GM19463 (cell line): ENCODE data around the gene OR52E4.

Experiments
- ATAC-seq: cut with Tn5 transposase; IDR thresholded peaks from one replicate; pipeline ENCODE4 v1.9.1; 2021; ENCODE audit warnings: mild to moderate bottlenecking, moderate library complexity; ENCODE audit not compliant: unreplicated experiment

OR52E4 gene

DNA sequence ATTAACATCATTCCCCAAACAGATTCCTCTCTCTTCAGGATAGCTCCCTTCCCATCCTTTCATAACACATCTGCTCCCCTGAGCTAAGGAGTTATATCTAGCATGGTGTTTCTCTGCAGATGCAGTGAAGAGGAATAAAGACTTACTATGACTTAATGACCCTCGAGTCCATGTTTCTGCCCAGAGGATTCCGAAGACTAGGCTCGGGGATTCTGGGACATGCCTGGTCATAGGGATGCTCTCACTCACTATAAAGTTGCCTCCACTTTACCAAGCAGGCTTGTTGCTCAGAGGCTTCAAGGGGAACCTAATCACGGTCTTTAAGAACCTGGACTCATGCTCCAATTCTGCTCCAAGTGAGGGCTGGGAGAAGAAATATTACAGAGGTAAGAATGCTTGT lies at the start of gene OR52E4:
TSS of gene OR52E4 (plus strand) at position 301 of the 400 bp plus-strand sequence. CDS start 3,664 bp downstream, outside the sequence.
- no peak for ATAC-seq

DNA sequence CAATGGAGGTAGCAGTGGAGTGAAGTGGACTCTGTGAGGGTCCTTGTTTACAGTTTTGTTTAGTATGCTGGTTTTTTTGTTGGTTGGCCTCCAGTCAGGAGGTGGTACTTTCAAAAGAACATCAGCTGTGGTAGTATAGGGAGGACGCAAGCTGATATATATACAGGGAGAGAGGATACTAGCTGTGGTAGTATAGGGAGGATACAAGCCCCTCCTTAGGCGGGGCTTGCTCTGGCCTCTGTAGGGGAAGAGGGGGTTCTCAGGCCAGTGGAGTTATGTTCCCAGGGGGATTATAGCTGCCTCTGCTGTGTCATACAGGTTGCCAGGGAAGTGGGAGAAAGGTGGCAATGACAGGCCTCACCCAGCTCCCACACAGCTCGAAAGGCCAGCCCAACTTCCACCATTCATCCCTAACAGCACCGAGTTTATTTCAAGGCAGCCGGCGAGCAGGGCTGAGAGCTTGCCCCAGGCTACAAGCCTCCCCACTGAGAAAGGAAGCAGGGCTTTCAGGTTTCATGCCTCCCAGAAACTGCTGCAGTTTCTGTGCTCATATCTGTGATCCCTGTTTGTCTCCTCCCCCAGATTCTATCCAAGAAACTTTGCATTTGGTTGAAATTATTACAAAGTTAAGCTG lies 49.1 kb upstream of the OR52E4 start:
- no peak for ATAC-seq

DNA sequence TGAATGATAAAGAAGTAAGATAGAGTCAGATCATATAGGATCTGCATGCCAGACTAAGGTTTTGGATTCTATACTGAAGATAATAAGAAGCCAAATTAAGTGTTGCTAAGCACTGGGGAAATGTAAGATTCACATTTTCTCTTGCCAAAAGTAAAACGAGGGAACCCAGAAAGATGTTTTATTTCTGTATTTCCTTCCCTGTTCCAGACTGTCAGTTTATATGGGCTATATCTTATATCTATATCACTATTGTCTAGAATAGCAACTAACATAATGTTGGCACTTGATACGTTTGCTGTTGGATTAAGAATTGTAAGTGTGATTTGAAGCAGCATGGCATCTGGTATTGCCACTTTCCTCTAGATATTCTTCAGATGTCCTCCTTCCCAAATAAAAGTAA lies 47.0 kb upstream of the OR52E4 start:
- no peak for ATAC-seq

DNA sequence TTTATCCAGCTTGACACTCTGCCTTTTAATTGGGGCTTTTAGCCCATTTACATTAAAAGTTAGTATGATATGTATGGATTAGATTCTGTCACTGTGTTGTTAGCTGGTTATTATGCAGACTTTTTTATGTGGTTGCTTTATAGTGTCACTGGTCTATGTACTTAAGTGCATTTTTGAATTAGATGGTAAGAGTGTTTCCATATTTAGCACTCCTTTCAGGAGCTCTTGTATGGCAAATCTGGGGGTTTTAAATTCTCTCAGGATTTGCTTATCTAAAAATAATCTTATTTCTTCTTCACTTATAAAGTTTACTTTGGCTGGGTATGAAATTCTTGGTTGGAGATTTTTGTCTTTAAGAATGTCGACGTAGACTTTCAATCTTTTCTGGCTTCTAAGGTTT lies 42.7 kb upstream of the OR52E4 start:
- ATAC-seq, result no peak

DNA sequence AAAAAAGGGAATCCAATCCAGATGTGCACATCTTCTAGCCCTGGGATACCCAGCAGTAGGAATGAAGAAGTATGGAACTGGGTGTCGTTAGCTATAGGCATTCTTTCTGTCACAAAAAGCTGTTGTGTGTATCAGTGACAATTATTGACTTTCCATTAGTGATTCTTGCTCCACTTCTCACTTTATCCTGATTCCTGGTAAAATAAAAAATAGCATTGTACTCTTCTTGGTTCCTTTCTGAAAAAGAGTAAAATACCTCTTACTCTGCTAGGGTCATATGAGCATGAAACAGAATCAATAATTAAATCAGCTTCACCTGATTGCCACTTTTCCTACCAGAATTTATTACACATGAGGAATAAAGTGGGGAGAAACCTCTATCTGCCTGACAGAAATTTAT lies 38.6 kb upstream of the OR52E4 start, which contains the start of gene OR52E6:
TSS of gene OR52E6 (minus strand) at position 101 of the 400 bp plus-strand sequence. CDS start at position 101, 0 bp downstream.
- no peak for ATAC-seq

DNA sequence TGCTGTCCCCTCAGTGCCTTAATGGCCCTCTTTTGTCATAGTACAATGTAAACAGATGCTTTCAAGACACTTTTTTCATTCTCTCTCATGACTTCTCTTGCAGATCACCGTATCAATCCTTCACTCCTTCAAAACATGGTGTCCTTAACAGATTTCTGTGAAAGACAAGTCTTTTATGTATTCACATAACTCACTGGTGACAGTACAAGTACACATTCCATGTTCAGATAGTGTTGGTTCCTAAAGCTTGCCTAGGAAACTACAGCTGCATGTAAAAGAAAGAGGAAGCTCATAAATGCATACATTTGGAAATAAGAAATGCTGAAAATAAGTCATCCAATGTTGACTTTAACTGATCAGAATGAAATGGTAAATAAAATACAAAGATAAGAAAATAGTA lies 33.7 kb upstream of the OR52E4 start:
- ATAC-seq, result no peak

DNA sequence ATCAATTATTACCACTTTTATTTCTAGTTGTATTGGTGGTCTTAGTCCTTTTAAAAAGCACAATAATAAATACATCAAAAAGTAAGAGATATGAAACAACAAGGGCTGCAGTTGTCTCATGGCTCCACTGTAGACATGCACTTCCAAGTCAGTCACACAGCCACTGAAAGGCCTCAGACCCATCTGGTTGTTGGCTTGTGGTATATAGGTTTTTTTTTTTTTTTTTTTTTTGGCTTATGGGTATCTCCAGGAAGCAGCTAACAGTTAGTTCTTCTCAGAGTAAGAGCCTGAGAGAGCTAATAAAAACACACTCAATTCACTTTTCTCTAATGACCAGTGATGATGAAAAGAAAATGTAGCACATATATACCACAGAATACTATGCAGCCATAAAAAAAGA lies 32.7 kb upstream of the OR52E4 start:
- ATAC-seq, result no peak

DNA sequence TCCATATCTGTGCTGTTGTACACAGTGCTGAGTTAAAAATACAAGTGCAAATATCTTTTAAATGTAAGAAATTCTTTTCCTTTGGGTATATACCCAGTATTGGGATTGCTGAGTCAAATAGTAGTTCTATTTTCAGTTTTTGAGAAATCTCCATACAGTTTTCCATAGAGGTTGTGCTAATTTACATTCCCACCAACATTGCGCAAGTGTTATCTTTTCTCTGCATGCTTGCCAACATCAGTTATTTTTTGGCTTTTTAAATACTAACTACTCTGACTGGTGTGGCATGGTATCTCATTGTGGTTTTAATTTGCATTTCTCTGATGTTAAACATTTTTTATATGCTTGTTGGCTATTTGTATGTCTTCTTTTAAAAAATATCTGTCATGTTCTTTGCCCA lies 29.4 kb upstream of the OR52E4 start:
- no peak for ATAC-seq

DNA sequence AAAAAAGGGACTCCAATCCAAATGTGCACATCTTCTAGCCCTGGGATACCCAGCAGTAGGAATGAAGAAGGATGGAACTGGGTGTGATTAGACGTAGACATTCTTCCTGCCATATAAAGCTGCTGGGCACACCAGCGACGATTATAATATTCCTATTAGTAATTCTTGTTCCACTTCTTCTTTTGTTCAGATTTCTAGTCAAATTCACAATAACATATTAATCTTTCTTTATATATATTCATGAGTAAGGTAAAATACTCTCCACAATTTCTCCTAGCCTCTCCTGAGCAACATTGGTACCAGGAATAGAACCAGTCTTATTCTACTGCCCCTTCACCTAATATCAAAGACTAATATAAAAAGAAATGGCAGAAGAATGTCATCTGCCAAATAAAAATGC lies 22.8 kb upstream of the OR52E4 start, which contains the start of gene OR52E8:
TSS of gene OR52E8 (minus strand) at position 101 of the 400 bp plus-strand sequence. CDS start at position 101, 0 bp downstream.
- ATAC-seq, result no peak

DNA sequence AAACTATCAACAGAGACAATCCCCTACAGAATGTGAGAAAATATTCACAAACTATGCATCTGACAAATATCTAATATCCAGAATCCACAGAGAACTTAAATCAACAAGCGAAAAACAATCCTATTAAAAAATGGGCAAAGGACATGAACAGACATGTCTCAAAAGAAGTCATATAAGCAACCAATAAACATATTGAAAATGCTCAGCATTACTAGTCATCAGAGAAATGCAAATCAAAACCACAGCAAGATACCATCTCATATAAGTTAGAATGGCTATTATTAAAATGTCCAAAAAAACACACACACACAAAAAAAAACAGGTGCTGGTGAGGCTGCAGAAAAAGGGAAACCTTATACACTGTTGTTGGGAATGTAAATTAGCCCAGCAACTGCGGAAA lies 14.6 kb upstream of the OR52E4 start:
- no peak for ATAC-seq

DNA sequence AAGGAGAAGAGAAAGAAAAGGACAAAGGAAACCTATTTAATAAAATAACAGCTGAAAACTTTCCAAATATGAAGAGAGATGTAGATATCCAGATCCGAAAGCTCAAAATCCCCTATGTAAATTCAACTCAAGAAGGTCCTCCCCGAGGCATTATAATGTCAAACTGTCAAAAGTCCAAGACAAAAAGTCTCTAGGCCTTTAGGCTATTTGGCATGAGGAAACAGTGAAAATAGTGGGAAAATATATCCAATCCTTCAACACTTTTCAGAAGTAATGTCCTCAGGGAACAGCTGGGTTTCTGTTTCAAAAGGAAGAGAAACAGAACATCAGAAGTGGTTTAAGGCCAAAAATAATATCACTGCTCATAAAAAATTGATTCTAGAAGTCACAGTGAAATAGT lies 1.9 kb upstream of the OR52E4 start:
- ATAC-seq, result no peak

DNA sequence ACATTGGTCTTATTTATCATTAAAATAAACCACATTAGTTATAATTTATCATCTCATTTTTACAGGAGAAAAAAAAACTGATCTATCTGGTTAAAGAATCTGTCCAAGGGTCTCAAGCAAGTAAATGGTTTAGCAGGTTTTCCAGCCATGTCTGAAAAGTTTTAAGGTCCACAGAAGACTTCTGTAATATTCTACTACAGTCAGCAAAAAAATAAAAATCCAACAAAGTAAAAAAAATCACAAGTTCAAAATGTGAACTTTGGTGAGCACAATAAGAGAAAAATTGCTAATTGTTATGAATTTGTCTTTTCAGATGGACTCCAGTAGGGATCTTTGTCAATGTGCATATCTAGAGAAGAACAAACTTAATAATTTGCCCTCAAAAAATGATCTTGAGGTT lies 1.3 kb downstream of the OR52E4 start:
- ATAC-seq, result no peak

DNA sequence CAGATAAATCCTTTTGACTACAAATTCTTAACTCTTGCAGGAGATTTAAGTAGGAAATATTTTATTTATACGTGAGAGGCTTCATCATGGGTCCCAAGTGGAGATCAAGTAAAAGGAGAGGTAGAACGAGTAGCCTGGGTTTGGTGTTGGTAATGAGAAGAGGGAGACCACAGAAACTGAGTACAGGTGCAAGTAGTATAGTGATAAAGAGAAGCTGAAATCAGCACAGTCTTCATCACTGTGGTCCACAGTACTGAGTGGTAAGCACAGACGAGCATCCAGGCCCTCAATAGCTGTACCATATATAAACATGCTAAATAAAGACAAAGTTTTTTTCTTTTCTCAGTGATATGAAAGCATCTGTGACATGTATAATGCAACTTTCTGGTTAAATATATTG lies 6.7 kb downstream of the OR52E4 start:
- ATAC-seq, result no peak

DNA sequence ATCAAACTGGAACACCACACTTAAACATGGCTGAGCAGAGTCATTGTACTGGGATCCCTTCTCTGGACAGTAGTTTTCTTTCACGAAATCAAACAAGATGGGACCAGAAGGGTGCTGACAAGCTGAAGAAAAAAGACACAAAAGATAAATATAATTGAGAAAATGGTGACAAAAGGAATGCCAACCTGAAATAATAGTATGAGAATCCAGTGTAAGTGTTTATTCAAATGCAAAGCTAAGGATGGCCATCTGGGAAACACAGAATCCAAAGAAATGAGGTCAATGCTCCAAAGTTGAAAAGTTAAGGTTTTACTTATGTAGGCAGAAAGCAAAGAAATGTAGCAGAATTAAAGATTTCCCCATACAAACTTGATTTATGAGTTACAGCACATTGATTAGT lies 7.2 kb downstream of the OR52E4 start:
- ATAC-seq, result no peak

DNA sequence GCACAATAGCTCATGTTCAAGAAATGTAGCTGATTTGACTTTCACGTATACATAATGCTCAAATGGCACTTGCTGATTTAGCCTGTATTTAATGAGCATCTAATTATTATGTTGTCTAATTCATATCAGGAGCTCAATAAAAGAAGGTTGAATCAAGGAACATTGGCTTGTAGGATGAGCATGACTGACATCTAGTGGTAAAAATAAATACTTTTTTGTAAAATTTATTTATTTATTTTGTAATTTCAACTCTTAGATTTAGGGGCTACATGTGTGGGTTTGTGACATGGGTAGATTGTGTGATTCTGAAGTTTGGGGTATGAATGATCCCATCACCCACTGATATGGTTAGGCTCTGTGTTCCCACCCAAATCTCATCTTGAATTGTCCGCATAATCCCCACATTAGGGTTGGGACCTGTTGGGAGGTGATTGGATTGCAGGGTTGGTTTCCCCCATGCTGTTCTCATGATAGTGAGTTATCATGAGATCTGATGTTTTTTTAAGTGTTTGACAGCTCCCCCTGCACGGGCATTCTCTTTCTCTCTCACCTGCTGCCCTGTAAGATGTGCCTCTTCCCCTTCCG lies 10.9 kb downstream of the OR52E4 start:
- ATAC-seq, result no peak

DNA sequence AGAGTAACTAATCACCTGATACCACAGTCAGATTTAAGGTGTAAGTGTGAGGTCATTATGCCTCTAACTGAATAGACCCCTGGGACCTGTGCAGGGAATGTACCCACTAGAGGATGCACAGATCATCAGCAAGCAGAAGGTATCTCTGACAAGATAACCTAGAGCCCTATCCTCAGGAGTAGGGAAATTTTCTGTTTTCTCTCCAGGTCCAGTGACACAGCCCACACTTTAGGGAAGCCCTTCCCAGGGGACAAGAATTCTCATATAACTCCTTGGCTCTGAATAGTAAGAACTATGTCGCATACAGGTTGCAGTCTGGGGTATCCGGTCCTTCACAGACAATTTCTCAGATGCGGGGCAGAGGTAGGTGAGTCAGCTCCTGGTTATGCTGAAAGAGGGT lies 12.5 kb downstream of the OR52E4 start, which contains the start of gene OR52E5:
TSS of gene OR52E5 (plus strand) at position 301 of the 400 bp plus-strand sequence. CDS start 7,569 bp downstream, outside the sequence.
- ATAC-seq, result no peak

DNA sequence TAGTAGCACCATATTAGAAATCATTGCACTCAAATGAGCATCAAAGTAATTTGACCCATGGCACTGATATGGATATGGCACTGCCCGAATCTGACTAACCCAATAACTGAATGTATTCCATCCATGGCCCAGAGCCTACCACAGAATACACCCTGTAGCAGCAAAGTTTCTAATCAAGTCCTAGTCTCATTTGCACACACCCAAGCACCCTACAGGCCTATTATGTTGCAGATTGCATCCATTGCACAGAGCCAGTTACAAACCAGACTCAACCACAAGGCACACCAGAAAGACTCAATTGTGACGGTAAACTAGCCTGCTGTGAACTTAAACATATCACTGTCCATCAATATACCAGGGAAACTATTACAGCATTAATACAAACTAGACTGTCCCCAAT lies 19.1 kb downstream of the OR52E4 start:
- no peak for ATAC-seq

DNA sequence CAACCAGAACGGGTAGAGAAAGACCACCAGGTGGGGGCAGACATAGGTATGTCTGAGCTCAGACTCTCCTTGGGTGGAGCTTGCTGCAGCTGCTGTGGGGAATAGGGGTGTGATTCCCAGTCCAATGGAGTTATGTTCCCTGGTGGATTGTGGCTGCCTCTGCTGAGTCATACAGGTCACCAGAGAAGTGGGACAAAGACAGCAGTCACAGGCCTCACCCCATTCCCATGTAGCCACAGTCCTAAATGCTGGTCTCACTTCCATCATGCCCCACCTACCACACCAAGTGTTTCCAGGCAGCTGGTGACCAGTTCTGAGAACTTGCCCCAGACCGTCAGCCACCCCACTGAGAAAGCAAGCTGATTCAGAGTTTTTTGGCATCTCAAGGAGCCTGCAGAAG lies 30.1 kb downstream of the OR52E4 start:
- no peak for ATAC-seq

DNA sequence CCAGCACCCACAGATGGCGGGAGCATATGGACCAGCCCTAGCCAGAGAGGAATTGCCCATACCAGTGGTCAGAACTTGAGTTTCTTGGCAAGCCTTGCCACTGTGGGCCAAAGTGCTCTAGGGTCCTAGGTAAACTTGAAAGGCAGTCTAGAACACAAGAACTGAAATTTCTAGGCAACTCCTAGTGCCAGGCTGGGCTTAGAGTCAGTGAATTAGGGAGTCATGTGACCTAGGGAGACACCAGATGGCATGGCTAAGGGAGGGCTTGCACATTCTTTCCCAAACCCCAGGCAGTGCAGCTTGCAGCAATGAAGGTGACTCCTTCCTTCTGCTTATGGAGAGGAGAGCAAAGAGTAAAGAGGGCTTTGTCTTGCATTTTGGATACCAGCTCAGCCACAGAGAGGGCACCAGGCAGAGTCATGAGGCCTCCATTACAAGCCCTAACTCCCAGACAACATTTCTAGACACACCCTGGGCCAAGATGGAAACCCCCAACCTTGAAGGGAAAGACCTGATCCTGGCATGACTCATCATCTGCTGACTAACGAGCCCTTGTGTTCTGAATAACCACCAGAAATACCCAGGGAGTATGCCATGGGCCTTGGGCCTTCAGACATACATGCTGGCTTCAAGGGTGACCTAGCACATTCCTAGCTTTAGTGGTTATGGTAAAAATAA lies 42.5 kb downstream of the OR52E4 start:
- peak; percentile 91 for ATAC-seq

DNA sequence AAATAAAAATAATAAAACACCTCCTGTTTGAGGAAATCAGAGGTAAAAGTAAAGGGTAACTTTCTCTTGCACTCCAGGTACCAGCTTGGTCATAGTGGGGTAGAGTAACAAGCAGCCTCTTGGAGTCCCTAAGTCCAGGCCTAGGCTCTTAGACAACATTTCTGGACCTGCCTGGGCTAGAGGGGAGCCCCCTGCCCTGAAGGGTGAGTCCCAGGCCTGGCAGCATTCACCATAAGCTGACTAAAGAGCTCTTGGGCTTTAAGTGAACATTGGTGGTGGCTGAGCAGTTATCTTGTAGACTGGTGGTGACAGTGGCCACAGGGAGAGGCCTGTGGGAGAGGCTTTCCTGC lies 43.0 kb downstream of the OR52E4 start:
- ATAC-seq, result peak; percentile 43

DNA sequence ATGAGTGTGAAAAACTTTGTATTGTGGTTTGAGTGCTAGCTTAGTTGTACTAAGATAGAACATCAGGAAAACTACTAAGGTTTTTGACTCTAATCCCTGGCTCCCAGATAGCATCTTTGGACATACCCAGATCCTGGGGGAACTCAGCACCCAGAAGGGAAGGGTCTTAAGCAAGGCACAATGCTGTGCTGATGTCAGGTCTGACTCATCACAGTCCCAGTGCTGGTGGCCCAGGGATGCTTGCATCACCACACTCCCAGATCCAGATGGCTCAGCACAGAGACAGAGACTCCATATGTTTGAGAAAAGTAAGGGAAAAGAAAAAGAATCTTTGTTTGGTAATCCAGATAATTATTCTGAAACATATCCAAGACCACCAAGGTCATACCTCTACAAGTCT lies 43.4 kb downstream of the OR52E4 start:
- peak; percentile 21 for ATAC-seq

DNA sequence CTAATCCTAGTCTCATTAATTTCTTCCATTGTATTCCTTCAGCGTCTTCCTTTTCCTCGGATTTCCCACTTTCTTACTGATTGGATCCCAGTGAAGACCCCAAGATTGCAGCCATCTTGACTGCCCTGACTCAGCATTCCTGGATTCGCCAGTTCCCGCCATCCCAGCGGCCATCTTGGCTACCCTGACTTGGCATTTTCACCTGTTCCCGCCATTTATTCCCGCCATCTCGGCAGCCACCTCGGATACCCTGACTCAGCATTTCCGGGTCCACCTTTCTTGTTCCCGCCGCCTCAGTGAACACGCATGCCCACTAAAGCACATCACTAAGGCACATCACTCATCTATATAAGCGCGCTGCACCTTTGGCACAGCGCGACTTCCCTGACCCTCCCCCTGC lies 47.8 kb downstream of the OR52E4 start:
- no peak for ATAC-seq
